Hematopoietic multipotent progenitor cell treated with erythropoietin and hydrocortisone succinate and interleukin-3 and kit ligand, for 6 days (in vitro differentiated cells): ENCODE measurements around the gene DOCK9.

Experiments
- DNase-seq: peaks from one replicate; pipeline ENCODE4 v3.0.0-alpha.2; 2015

DOCK9 gene

GRCh38 chr13:98976338-98976737 lies 1.5 kb downstream of the DOCK9 start:
- peak; percentile 10 for DNase-seq

GRCh38 chr13:98975822-98976261 lies 2.0 kb downstream of the DOCK9 start:
- peak; percentile 64 for DNase-seq

- peak; percentile 57 for DNase-seq
These were observed 3.8 kb downstream of the DOCK9 start for GRCh38 chr13:98974053-98974452.

GRCh38 chr13:98972627-98973026 lies 5.2 kb downstream of the DOCK9 start:
- DNase-seq = no peak

- no peak for DNase-seq
These were observed 5.8 kb downstream of the DOCK9 start for GRCh38 chr13:98972059-98972458.

- no peak for DNase-seq
These were observed 7.5 kb downstream of the DOCK9 start for GRCh38 chr13:98970330-98970729.

- DNase-seq = no peak
These were observed 10.4 kb downstream of the DOCK9 start for GRCh38 chr13:98967491-98967890.

- DNase-seq = no peak
These were observed 11.8 kb downstream of the DOCK9 start for GRCh38 chr13:98966019-98966418.

- no peak for DNase-seq
These were observed 12.5 kb downstream of the DOCK9 start for GRCh38 chr13:98965325-98965724.

GRCh38 chr13:98963917-98964316 lies 13.9 kb downstream of the DOCK9 start:
- no peak for DNase-seq

- no peak for DNase-seq
These were observed 14.8 kb downstream of the DOCK9 start for GRCh38 chr13:98962901-98963590.

GRCh38 chr13:98961503-98962105 lies 16.3 kb downstream of the DOCK9 start:
- no peak for DNase-seq

GRCh38 chr13:98960606-98961502 lies 17.0 kb downstream of the DOCK9 start:
- DNase-seq = no peak

GRCh38 chr13:98959786-98960605 lies 17.9 kb downstream of the DOCK9 start:
- DNase-seq = no peak

GRCh38 chr13:98959291-98959690 lies 18.6 kb downstream of the DOCK9 start:
- no peak for DNase-seq

- DNase-seq = no peak
These were observed 19.4 kb downstream of the DOCK9 start for GRCh38 chr13:98958443-98958794.

GRCh38 chr13:98957731-98958442 lies 20.0 kb downstream of the DOCK9 start:
- DNase-seq = no peak

GRCh38 chr13:98955336-98955735 lies 22.5 kb downstream of the DOCK9 start:
- no peak for DNase-seq

- no peak for DNase-seq
These were observed 23.6 kb downstream of the DOCK9 start for GRCh38 chr13:98954313-98954712.

- DNase-seq = no peak
These were observed 26.6 kb downstream of the DOCK9 start for GRCh38 chr13:98951266-98951665.

- DNase-seq = no peak
These were observed 27.2 kb downstream of the DOCK9 start for GRCh38 chr13:98950705-98951104.

- DNase-seq = no peak
These were observed 29.9 kb downstream of the DOCK9 start for GRCh38 chr13:98947925-98948324.
